GM12878 (cell line): ENCODE measurements around the gene ATL1. TPM values are rescaled to one million over a fixed set of nuclear protein-coding genes. Genes with fewer than 3 reads are reported as not detected.

Experiments
- ATAC-seq: fragments of 200-7000 bp; cut with Tn5 transposase; 3 replicates; pipeline ENCODE4 v1.9.1; 2020; ENCODE audit warnings: mild to moderate bottlenecking, moderate library complexity
- BruUV-seq: library from RNA; stranded (reverse); fragments of 400-500 nt; replicated peaks from 2 replicates; lab custom pipeline; 2021; lab: Mats Ljungman, UMichigan
- CTCF ChIA-PET: fragments of 300-600 bp; sonication (Branson Sonifier 250); formaldehyde crosslinking; extraction: SDS; loops from one replicate; lab custom pipeline; 2021; ENCODE audit warnings: inconsistent platforms; lab: Yijun Ruan, JAX
- POLR2A ChIA-PET: fragments of 350-600 bp; formaldehyde crosslinking; extraction: SDS; loops from one replicate; lab custom pipeline; 2021; ENCODE audit warnings: inconsistent platforms; lab: Charles Lee
- RAD21 ChIA-PET: fragments of 300-600 bp; sonication (Branson Sonifier 250); formaldehyde crosslinking; loops from one replicate; lab custom pipeline; 2023; ENCODE audit warnings: antibody characterized with exemption; ENCODE audit not compliant: unreplicated experiment; lab: Charles Lee
- SMC1A ChIA-PET: fragments of 300-600 bp; sonication (Branson Sonifier 250); formaldehyde crosslinking; loops from one replicate; lab custom pipeline; 2023; ENCODE audit not compliant: unreplicated experiment, uncharacterized antibody; lab: Charles Lee
- DNase-seq: peaks from one replicate; pipeline ENCODE4 v3.0.0-alpha.2; 2011; ENCODE audit warnings: low read depth, low spot score
- FAIRE-seq: peaks from 3 replicates; lab custom pipeline; 2011; peaks lifted over from hg19 to GRCh38; lab: Jason Lieb, UNC
- H2AFZ ChIP-seq: 2 replicates; pipeline ENCODE4 v1.6.0; 2011; ENCODE audit warnings: low read depth, low read length, control low read depth; ENCODE audit not compliant: control insufficient read depth
- H3K27ac ChIP-seq: 2 replicates; pipeline ENCODE4 v1.5.1; 2011; ENCODE audit warnings: control low read depth; ENCODE audit not compliant: control insufficient read depth, insufficient read depth
- H3K27me3 ChIP-seq, 2 experiments: replicated peaks in 1 of 2; 2 replicates each; pipeline versions ENCODE4 v1.6.0 to v1.6.1; 2011; ENCODE audit warnings: low read length in 1 of 2; ENCODE audit not compliant: control insufficient read depth in 2 of 2, insufficient read depth in 2 of 2
- H3K36me3 ChIP-seq, 2 experiments: 2 replicates each; pipeline ENCODE4 v1.5.1; 2011; ENCODE audit warnings: low read length in 1 of 2; ENCODE audit not compliant: control insufficient read depth in 2 of 2, insufficient read depth in 2 of 2
- H3K4me1 ChIP-seq: 2 replicates; pipeline ENCODE4 v1.6.1; 2011; ENCODE audit warnings: mild to moderate bottlenecking, low read length, moderate library complexity, mixed read lengths; ENCODE audit not compliant: control insufficient read depth, insufficient read depth
- H3K4me2 ChIP-seq: 2 replicates; pipeline ENCODE4 v1.6.0; 2011; ENCODE audit warnings: control low read depth; ENCODE audit not compliant: control insufficient read depth, insufficient read depth
- H3K4me3 ChIP-seq: fragments of 200-600 bp; sonication (generic); 2 replicates; pipeline ENCODE4 v1.5.1; 2016
- H3K79me2 ChIP-seq: 2 replicates; pipeline ENCODE4 v1.6.0; 2011; ENCODE audit warnings: low read length; ENCODE audit not compliant: control insufficient read depth, insufficient read depth
- H3K9ac ChIP-seq: 2 replicates; pipeline ENCODE4 v1.8.0; 2011; ENCODE audit warnings: low read length, control low read depth, mixed read lengths; ENCODE audit not compliant: control insufficient read depth, insufficient read depth
- H3K9me3 ChIP-seq: replicated peaks from 3 replicates; pipeline ENCODE4 v1.5.1; 2011; ENCODE audit warnings: mild to moderate bottlenecking, low read length; ENCODE audit not compliant: control insufficient read depth, insufficient read depth
- H4K20me1 ChIP-seq: 2 replicates; pipeline ENCODE4 v1.6.0; 2011; ENCODE audit not compliant: control insufficient read depth, insufficient read depth
- BCL11A ChIP-seq: IDR thresholded peaks from 2 replicates; pipeline ENCODE4 v1.6.1; 2011; ENCODE audit warnings: low read depth, low read length
- IKZF1 ChIP-seq: fragments of 450-650 bp; conservative IDR thresholded peaks from 2 replicates; pipeline ENCODE4 v1.6.1; 2017; ENCODE audit warnings: antibody characterized with exemption, mild to moderate bottlenecking
- IKZF2 ChIP-seq, 2 experiments: fragments of 450-650 bp; IDR thresholded peaks; 2 replicates each; pipeline ENCODE4 v1.6.1; 2017; ENCODE audit warnings: mild to moderate bottlenecking in 2 of 2, moderate library complexity in 2 of 2
- MYC ChIP-seq: IDR thresholded peaks from 2 replicates; pipeline ENCODE4 v1.6.1; 2011; ENCODE audit warnings: mild to moderate bottlenecking, low read length, moderate library complexity, inconsistent platforms; ENCODE audit not compliant: insufficient read depth, insufficient replicate concordance, insufficient read length, severe bottlenecking
- RUNX3 ChIP-seq: IDR thresholded peaks from 2 replicates; pipeline ENCODE4 v1.6.1; 2012; ENCODE audit warnings: low read length, inconsistent platforms
- ZNF24 ChIP-seq: fragments of 450-650 bp; IDR thresholded peaks from 2 replicates; pipeline ENCODE4 v1.6.1; 2017; ENCODE audit warnings: antibody characterized with exemption, mild to moderate bottlenecking
- WGBS: methylation state at CpG from one replicate; pipeline ENCODE4 v1.1.6; 2016; ENCODE audit warnings: low lambda C conversion rate; ENCODE audit not compliant: insufficient replicate concordance, insufficient coverage; ENCODE audit errors: missing lambda C conversion rate; 5-methylcytosine and 5-hydroxymethylcytosine counted together
- in situ Hi-C: fragments of 300-500 bp; cut with MboI; formaldehyde crosslinking; loops from 9 replicates; pipeline ENCODE4 v1.14.3; 2018; ENCODE audit warnings: mixed read lengths
- intact Hi-C: fragments of 100-400 bp; cut with micrococcal nuclease; formaldehyde crosslinking; loops from one replicate; pipeline ENCODE4 v1.14.2; 2022; ENCODE audit not compliant: unreplicated experiment
- polyA plus RNA-seq, 11 experiments: library from polyadenylated mRNA; depleted of rRNA in 4 of 11; unstranded in 6 of 11; stranded (reverse) in 5 of 11; fragments of >200 nt; fragmentation: Nextera tagmentation in 4 of 11; fragmentation: Illumina TruSeq in 1 of 11; extraction: Ambion mirVana in 4 of 11; extraction: Trizol in 1 of 11; gene quantifications; 1 replicate in 1 of 11; 2 replicates in 10 of 11; pipeline versions ENCODE4 v1.2.1 to v1.2.3, GENCODE V29; 2011 to 2016; ENCODE audit warnings: inconsistent platforms in 2 of 11, missing spikeins in 2 of 11, low read depth in 1 of 11
- total RNA-seq, 4 experiments: library from RNA; depleted of rRNA in 3 of 4; stranded (reverse); fragments of >200 nt in 3 of 4; fragmentation: Illumina TruSeq in 1 of 4; extraction: Trizol in 1 of 4; gene quantifications; 2 replicates each; pipeline versions ENCODE4 v1.2.1 to v1.2.3, GENCODE V29; 2013 to 2021
- TF ChIP-seq, protein P1 (sequence below): fragments of 450-650 bp; IDR thresholded peaks from 2 replicates; pipeline ENCODE4 v1.6.1; 2018; ENCODE audit warnings: mild to moderate bottlenecking, low read depth, moderate library complexity; ENCODE audit not compliant: partially characterized antibody
- TF ChIP-seq, protein P2 (sequence below): IDR thresholded peaks from 2 replicates; pipeline ENCODE4 v1.6.1; 2011; ENCODE audit warnings: borderline replicate concordance, low read depth, mild to moderate bottlenecking, moderate library complexity, mixed read lengths, low read length; ENCODE audit not compliant: insufficient read depth; ENCODE audit errors: extremely low read length

Gene ATL1
- total and polyA plus RNA-seq, 10 of the 15 experiments (the other 5 are each of a cell fraction or from before 2014, with no cell fraction given), result 0.11 to 1.2 (median 0.58) TPM; not detected in 1

DNA sequence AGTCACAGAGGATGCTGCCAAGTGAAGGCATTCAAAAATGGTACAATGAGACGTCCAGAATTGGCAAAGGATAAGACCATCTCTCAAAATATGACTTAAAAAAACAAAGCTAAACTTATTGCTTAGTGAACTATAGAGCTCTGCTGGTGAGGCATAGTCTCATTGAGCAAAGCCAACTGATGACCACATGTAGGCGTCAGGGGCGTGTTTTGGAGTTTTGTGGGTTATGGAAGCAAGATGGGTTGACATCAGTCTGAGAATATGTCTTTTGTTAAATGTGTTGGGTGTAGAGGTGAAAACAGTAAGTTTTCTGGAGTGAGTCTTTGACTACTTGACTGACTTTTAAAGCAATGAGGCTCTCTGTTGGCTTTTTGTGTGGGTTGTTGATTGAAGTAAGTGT is 47.2 kb downstream of the ATL1 start:
- CTCF ChIA-PET, result interaction anchor here (1.0 to 5.0 kb wide), 8 partner anchors 12 to 253 kb away, joined by 3 to 31 read pairs (median 12); no protein-coding TSS in a partner anchor
- Histone ChIP-seq H3K4me1 (no peaks in the 10 kb centered on the region), H3K27me3 (no peaks in the 10 kb centered on the region; a peak in 1 of 4 replicates), H3K36me3 (no peaks in the 10 kb centered on the region), H3K4me3 (no peak overlapping the region), H4K20me1 (no peaks in the 10 kb centered on the region), H3K79me2 (no peaks in the 10 kb centered on the region), H2AFZ (no peak overlapping the region), H3K9ac (no peak overlapping the region), H3K9me3 (no peaks in the 10 kb centered on the region), H3K4me2 (no peak overlapping the region), H3K27ac (no peak overlapping the region)
- SMC1A ChIA-PET, result interaction anchor here (0.5 to 1.9 kb wide), 8 partner anchors 9 to 316 kb away, joined by 3 to 11 read pairs (median 4); no protein-coding TSS in a partner anchor
- in situ Hi-C loops, result loop anchor here (25.0 kb wide), 1 partner anchor 255 kb away; the partner anchor contains the start of gene ABHD12B
- POLR2A ChIA-PET, result no interaction called here
- TF ChIP-seq MYC, result no peak
- peak; percentile 45; the same call in 1 of the 2 replicates for TF ChIP-seq IKZF1
- TF ChIP-seq BCL11A, result no peak
- TF ChIP-seq, protein P1, sequence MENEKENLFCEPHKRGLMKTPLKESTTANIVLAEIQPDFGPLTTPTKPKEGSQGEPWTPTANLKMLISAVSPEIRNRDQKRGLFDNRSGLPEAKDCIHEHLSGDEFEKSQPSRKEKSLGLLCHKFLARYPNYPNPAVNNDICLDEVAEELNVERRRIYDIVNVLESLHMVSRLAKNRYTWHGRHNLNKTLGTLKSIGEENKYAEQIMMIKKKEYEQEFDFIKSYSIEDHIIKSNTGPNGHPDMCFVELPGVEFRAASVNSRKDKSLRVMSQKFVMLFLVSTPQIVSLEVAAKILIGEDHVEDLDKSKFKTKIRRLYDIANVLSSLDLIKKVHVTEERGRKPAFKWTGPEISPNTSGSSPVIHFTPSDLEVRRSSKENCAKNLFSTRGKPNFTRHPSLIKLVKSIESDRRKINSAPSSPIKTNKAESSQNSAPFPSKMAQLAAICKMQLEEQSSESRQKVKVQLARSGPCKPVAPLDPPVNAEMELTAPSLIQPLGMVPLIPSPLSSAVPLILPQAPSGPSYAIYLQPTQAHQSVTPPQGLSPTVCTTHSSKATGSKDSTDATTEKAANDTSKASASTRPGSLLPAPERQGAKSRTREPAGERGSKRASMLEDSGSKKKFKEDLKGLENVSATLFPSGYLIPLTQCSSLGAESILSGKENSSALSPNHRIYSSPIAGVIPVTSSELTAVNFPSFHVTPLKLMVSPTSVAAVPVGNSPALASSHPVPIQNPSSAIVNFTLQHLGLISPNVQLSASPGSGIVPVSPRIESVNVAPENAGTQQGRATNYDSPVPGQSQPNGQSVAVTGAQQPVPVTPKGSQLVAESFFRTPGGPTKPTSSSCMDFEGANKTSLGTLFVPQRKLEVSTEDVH, result no peak
- peak in 1 of 2 experiments; percentile 27; a peak in 1 of 4 replicates for TF ChIP-seq IKZF2 (IDR thresholded peaks at IDR 0.05)
- peak; percentile 78 for TF ChIP-seq RUNX3
- no peak for TF ChIP-seq ZNF24
- TF ChIP-seq, protein P2, sequence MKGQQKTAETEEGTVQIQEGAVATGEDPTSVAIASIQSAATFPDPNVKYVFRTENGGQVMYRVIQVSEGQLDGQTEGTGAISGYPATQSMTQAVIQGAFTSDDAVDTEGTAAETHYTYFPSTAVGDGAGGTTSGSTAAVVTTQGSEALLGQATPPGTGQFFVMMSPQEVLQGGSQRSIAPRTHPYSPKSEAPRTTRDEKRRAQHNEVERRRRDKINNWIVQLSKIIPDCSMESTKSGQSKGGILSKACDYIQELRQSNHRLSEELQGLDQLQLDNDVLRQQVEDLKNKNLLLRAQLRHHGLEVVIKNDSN, result no peak
- 28% methylated on average over 3 of the region's 3 CpGs for WGBS
- no TSS peak for BruUV-seq
- FAIRE-seq, result no peak
- peak; percentile 61 for ATAC-seq
- RAD21 ChIA-PET, result interaction anchor here (1.2 to 2.1 kb wide), 3 partner anchors 108 to 253 kb away, joined by 5 to 13 read pairs (median 5); no protein-coding TSS in a partner anchor
- DNase-seq, result no peak
- intact Hi-C loops, result no loop called here
